ENCODE measurements around the gene TGDS.

DNA sequence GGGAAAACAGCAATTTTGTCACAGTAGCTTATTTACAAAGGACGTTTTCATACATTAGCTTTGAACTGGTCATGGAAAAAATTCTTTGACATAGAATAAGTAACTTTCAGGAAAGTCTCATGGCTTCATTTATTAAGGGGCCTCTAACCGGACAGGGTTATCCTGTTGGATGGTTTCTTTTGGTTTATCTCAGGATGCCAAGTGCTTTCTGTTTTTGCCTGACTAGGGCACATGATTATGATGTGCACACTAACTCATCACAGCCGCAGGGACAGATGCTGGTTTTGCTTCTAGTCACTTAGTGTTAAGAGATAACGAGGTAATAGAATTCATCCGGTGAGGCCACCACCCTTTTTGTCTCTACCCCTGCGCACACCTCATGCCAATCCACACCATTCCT is 53.0 kb downstream of the TGDS start:
- TF ChIP-seq, protein P1, sequence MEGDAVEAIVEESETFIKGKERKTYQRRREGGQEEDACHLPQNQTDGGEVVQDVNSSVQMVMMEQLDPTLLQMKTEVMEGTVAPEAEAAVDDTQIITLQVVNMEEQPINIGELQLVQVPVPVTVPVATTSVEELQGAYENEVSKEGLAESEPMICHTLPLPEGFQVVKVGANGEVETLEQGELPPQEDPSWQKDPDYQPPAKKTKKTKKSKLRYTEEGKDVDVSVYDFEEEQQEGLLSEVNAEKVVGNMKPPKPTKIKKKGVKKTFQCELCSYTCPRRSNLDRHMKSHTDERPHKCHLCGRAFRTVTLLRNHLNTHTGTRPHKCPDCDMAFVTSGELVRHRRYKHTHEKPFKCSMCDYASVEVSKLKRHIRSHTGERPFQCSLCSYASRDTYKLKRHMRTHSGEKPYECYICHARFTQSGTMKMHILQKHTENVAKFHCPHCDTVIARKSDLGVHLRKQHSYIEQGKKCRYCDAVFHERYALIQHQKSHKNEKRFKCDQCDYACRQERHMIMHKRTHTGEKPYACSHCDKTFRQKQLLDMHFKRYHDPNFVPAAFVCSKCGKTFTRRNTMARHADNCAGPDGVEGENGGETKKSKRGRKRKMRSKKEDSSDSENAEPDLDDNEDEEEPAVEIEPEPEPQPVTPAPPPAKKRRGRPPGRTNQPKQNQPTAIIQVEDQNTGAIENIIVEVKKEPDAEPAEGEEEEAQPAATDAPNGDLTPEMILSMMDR (IDR thresholded peaks at IDR 0.05) = no peak
- TF ChIP-seq POLR2A (IDR thresholded peaks at IDR 0.05) = no peak
